Right lobe of liver (tissue), 6 donors: ENCODE results near the gene ADH1C. TPM values are rescaled to one million over a fixed set of nuclear protein-coding genes. Genes with fewer than 3 reads are reported as not detected.

Source experiments
- ATAC-seq, 4 donors: fragments of 200-7000 bp; cut with Tn5 transposase; one replicate each; pipeline ENCODE4 v1.9.1; 2020; ENCODE audit warnings: mild to moderate bottlenecking in 4 of 4, moderate library complexity in 4 of 4
- DNase-seq, 3 donors: peaks; one replicate each; pipeline ENCODE4 v3.0.0-alpha.2; 2020
- H3K27ac ChIP-seq, 3 donors: fragments of 200-600 bp; one replicate each; pipeline ENCODE4 v1.8.0; 2022
- H3K27me3 ChIP-seq, 2 donors: fragments of 200-600 bp; one replicate each; pipeline ENCODE4 v1.8.0; 2022
- H3K36me3 ChIP-seq, 4 donors: fragments of 200-600 bp; sonication (generic) in 1 of 4; one replicate each; pipeline versions ENCODE4 v1.5.1 to v1.8.0; 2017 to 2022; ENCODE audit warnings: control low read depth in 1 of 4
- H3K4me1 ChIP-seq, 4 donors: fragments of 200-600 bp; sonication (generic) in 1 of 4; one replicate each; pipeline versions ENCODE4 v1.5.1 to v1.8.0; 2017 to 2022; ENCODE audit warnings: control low read depth in 1 of 4
- H3K4me3 ChIP-seq, 3 donors: fragments of 200-600 bp; one replicate each; pipeline ENCODE4 v1.8.0; 2022
- H3K9me3 ChIP-seq, 4 donors: fragments of 200-600 bp; sonication (generic) in 1 of 4; one replicate each; pipeline versions ENCODE4 v1.5.1 to v1.8.0; 2017 to 2022; ENCODE audit warnings: control low read depth in 1 of 4
- POLR2A ChIP-seq: fragments of 450-650 bp; IDR thresholded peaks from one replicate; pipeline ENCODE4 v1.6.1; 2017; ENCODE audit warnings: antibody characterized with exemption, mild to moderate bottlenecking
- WGBS: methylation state at CpG from one replicate; pipeline ENCODE4 v1.1.6; 2018; ENCODE audit warnings: low coverage, low lambda C conversion rate; ENCODE audit not compliant: insufficient coverage; ENCODE audit errors: missing lambda C conversion rate; 5-methylcytosine and 5-hydroxymethylcytosine counted together
- intact Hi-C, 2 donors: fragments of 100-400 bp; cut with DNase I; formaldehyde crosslinking; loops; one replicate each; pipeline versions ENCODE4 v1.11.2 to v1.14.1; 2022
- total RNA-seq, 6 experiments: library from RNA; depleted of rRNA in 2 of 6; stranded (reverse); fragments of >200 nt in 2 of 6; fragmentation: NEBNext Ultra II Directional in 3 of 6; extraction: Animal tissue kit (Norgen Biotek cat#: 25700) in 3 of 6; gene quantifications; one replicate each; pipeline versions ENCODE4 v1.1.0 to v1.2.4, GENCODE V29; 2016 to 2023
- TF ChIP-seq, protein P1 (sequence below), 4 donors: fragments of 200-600 bp in 3 of 4; fragments of 450-650 bp in 1 of 4; IDR thresholded peaks; one replicate each; pipeline versions ENCODE4 v1.5.1 to v1.8.0; 2016 to 2022; ENCODE audit warnings: antibody characterized with exemption in 4 of 4, mild to moderate bottlenecking in 2 of 4
- donor health status: DM: no; HTN: yes; CAD: no.
- donor health status: DM: no; HTN: no; CAD: no.
- donor health status: DM: no; HTN: no; CAD: no.
- donor health status: DM: no; HTN: yes; CAD: no.
- donor health status: DM: no; HTN: yes; CAD: no.

ADH1C gene
- total RNA-seq, 6 experiments from 2014 or later, result 187 to 684 (median 490) TPM

DNA sequence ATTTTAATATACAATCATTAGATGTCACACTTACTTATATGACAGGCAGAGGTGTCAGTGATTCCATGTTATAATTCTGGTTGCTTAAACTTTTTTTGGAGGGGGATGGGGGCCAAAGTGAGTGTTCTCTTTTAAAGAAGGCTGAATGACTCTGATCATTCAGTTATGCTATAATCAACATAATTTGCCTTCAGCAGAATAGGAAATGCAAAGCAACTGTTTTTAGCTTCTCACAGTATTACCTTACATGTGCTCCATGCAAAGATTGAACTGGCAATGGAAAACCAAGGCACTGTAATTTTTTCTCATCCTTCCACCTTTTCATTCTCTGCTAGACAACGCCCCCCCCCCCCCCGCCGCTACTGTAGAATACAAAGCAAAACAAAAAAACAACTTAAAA, 13.4 kb downstream of the ADH1C start:
- ATAC-seq, result no peak
- Histone ChIP-seq H3K9me3 (no peaks in the 10 kb centered on the region), H3K27ac (no peak overlapping the region), H3K4me3 (no peak overlapping the region), H3K36me3 (peaks cover 0 to 84% (median 29%) of the 10 kb centered on the region in 4 donors), H3K27me3 (no peaks in the 10 kb centered on the region), H3K4me1 (peaks cover 0 to 7% (median 0%) of the 10 kb centered on the region in 4 donors)
- intact Hi-C loops, result no loop called here
- no peak for DNase-seq
- TF ChIP-seq POLR2A, result no peak
- TF ChIP-seq, protein P1, sequence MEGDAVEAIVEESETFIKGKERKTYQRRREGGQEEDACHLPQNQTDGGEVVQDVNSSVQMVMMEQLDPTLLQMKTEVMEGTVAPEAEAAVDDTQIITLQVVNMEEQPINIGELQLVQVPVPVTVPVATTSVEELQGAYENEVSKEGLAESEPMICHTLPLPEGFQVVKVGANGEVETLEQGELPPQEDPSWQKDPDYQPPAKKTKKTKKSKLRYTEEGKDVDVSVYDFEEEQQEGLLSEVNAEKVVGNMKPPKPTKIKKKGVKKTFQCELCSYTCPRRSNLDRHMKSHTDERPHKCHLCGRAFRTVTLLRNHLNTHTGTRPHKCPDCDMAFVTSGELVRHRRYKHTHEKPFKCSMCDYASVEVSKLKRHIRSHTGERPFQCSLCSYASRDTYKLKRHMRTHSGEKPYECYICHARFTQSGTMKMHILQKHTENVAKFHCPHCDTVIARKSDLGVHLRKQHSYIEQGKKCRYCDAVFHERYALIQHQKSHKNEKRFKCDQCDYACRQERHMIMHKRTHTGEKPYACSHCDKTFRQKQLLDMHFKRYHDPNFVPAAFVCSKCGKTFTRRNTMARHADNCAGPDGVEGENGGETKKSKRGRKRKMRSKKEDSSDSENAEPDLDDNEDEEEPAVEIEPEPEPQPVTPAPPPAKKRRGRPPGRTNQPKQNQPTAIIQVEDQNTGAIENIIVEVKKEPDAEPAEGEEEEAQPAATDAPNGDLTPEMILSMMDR (IDR thresholded peaks at IDR 0.05), result no peak
- 86% methylated on average over 3 of the region's 3 CpGs for WGBS

DNA sequence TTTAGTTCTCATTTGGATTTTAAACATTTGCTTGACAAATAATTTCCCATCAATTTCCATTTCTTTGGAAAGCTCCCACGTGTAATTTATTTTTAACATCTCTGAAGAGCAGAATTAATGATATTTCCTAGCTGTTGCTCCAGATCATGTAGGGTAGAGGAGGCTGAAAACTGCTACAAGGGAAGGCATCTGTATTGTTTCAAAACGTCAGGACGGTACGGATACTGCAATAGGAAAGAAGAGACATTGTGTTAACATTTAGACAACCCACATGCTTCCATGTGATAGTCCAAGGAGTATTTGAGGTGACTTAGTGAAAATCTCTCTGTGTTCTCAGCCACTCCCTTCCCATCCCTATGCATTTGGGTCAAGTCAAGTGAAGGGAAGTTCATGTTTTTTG, 16.0 kb downstream of the ADH1C start:
- DNase-seq (no peak), ATAC-seq (peak in 2 of 4 donors; percentile 3 to 20)
- Histone ChIP-seq H3K36me3 (peaks cover 0 to 58% (median 17%) of the 10 kb centered on the region in 4 donors), H3K27ac (no peak overlapping the region), H3K4me1 (peaks cover 0 to 6% (median 0%) of the 10 kb centered on the region in 4 donors), H3K4me3 (no peak overlapping the region), H3K9me3 (no peaks in the 10 kb centered on the region), H3K27me3 (no peaks in the 10 kb centered on the region)
- 41% methylated on average over 4 of the region's 4 CpGs for WGBS
- TF ChIP-seq, protein P1 (IDR thresholded peaks at IDR 0.05), result no peak
- TF ChIP-seq POLR2A, result no peak
- intact Hi-C loops, result no loop called here

DNA sequence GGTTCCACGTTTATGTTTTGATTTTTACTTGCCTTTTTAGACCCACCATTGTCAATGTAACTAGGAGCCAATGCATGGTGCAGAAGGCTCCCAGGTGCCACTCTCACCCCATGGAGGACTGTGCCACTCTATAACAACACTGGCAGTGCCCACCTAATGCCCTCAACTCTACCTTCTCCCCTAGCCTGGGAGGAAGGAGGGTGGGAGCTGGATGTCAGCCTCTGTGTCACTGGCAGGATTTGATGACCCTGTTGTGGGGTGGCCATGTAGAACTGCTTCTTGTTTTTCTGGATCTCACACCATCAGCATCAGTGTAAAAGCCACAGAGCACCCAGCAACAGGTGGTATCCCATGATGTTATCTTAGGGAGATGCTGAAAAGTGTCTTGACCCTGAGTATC, 17.7 kb downstream of the ADH1C start:
- no peak overlapping the region for H3K4me3 ChIP-seq
- peaks cover 0 to 41% (median 8%) of the 10 kb centered on the region in 4 donors for H3K36me3 ChIP-seq
- peak; percentile 18 to 68 (median 67) for ATAC-seq
- no peaks in the 10 kb centered on the region for H3K27me3 ChIP-seq
- no peak for DNase-seq
- 13% methylated on average over 1 of the region's 1 CpG for WGBS
- H3K9me3 ChIP-seq, result no peaks in the 10 kb centered on the region
- intact Hi-C loops, result no loop called here
- peak overlapping the region in 1 of 3 donors; percentile 50 for H3K27ac ChIP-seq
- peaks cover 0 to 2% (median 0%) of the 10 kb centered on the region in 4 donors for H3K4me1 ChIP-seq
- TF ChIP-seq POLR2A, result no peak
- TF ChIP-seq, protein P1 (IDR thresholded peaks at IDR 0.05), result no peak

DNA sequence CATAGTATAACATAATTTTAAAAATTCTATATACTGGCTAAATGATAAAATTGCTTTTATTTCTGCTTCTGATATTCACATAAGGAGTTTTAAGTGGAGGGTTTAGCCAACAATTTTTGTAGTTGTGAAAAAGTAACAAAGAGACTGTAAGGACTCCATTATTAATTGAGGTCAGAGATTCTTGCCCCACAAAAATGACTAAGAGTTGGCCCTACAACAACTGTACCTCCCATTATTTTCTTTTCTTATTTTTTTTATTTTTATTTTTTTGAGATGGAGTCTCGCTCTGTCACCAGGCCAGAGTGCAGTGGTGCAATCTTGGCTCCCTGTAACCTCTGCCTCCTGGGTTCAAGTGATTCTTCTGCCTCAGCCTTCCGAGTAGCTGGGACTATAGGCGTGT, 21.9 kb downstream of the ADH1C start:
- Histone ChIP-seq H3K27me3 (no peaks in the 10 kb centered on the region), H3K4me3 (no peak overlapping the region), H3K9me3 (no peaks in the 10 kb centered on the region), H3K36me3 (no peaks in the 10 kb centered on the region), H3K4me1 (peaks cover 0 to 6% (median under 1%) of the 10 kb centered on the region in 4 donors), H3K27ac (no peak overlapping the region)
- TF ChIP-seq, protein P1 (IDR thresholded peaks at IDR 0.05), result no peak
- no peak for TF ChIP-seq POLR2A
- no peak for DNase-seq
- no peak for ATAC-seq
- intact Hi-C loops, result no loop called here
- WGBS, result 94% methylated on average over 2 of the region's 3 CpGs

DNA sequence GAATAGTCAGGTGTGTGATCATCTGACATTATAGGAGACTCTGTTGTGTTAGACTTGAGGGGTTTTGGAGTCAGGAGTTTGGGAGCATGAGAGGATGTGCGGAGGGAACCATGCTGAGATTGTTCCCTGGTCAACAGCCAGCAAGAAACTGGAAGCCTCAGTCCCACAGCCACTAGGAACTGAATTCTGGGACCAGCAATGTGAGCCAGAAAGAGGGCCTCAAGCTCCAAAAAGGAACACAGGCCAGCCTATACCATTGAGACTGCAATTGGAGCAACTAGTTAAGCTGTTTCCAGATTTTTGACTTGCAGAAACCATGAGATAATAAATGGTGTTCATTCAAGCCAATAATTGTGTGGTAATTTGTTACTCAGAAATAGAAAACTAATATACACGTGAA, 22.7 kb downstream of the ADH1C start:
- TF ChIP-seq, protein P1 (IDR thresholded peaks at IDR 0.05), result no peak
- TF ChIP-seq POLR2A, result no peak
- no peaks in the 10 kb centered on the region for H3K9me3 ChIP-seq
- intact Hi-C loops, result no loop called here
- H3K4me3 ChIP-seq, result no peak overlapping the region
- H3K27me3 ChIP-seq, result no peaks in the 10 kb centered on the region
- H3K27ac ChIP-seq, result no peak overlapping the region
- no peak for DNase-seq
- H3K4me1 ChIP-seq, result peaks cover 0 to 11% (median 3%) of the 10 kb centered on the region in 4 donors
- H3K36me3 ChIP-seq, result no peaks in the 10 kb centered on the region
- 65% methylated on average over 1 of the region's 2 CpGs for WGBS
- ATAC-seq, result no peak
